Subcutaneous adipose tissue (tissue), 4 donors: ENCODE results near the gene HMOX1. TPM values are rescaled to one million over a fixed set of nuclear protein-coding genes. Genes with fewer than 3 reads are reported as not detected.

Experiments
- total RNA-seq, 4 donors: library from RNA; depleted of rRNA; stranded (reverse); fragments of >200 nt; gene quantifications; one replicate each; pipeline ENCODE4 v1.1.0, GENCODE V29; 2016
- TF ChIP-seq, protein P1 (sequence below): fragments of 450-650 bp; IDR thresholded peaks from one replicate; pipeline ENCODE4 v1.5.1; 2016; ENCODE audit warnings: low read depth, mild to moderate bottlenecking, control low read depth, antibody characterized with exemption, moderate library complexity

The HMOX1 gene
- total RNA-seq, 4 donors from 2014 or later: 17.6 to 80.4 (median 28.7) TPM

DNA sequence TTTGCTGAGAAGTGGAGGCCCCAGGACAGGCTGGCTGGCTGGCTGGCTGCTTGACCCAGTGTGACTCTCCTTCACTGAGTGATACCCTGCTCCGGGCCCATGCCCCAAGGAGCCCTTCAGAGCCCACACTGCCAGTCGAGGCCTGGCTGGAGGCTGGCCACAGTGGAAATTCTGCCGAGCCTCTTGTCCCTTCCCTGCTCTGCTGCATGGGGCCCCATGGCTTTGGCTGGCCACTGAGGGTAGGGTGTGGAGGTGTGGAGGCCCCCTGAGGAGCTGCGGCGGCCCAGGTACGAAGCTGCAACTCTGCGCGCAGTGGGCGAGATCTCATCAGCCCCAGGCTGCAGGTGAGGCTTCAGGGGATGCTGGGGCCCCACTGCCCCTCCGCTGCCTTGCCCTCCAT is 33.4 kb upstream of the HMOX1 start:
- TF ChIP-seq, protein P1, sequence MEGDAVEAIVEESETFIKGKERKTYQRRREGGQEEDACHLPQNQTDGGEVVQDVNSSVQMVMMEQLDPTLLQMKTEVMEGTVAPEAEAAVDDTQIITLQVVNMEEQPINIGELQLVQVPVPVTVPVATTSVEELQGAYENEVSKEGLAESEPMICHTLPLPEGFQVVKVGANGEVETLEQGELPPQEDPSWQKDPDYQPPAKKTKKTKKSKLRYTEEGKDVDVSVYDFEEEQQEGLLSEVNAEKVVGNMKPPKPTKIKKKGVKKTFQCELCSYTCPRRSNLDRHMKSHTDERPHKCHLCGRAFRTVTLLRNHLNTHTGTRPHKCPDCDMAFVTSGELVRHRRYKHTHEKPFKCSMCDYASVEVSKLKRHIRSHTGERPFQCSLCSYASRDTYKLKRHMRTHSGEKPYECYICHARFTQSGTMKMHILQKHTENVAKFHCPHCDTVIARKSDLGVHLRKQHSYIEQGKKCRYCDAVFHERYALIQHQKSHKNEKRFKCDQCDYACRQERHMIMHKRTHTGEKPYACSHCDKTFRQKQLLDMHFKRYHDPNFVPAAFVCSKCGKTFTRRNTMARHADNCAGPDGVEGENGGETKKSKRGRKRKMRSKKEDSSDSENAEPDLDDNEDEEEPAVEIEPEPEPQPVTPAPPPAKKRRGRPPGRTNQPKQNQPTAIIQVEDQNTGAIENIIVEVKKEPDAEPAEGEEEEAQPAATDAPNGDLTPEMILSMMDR: no peak

DNA sequence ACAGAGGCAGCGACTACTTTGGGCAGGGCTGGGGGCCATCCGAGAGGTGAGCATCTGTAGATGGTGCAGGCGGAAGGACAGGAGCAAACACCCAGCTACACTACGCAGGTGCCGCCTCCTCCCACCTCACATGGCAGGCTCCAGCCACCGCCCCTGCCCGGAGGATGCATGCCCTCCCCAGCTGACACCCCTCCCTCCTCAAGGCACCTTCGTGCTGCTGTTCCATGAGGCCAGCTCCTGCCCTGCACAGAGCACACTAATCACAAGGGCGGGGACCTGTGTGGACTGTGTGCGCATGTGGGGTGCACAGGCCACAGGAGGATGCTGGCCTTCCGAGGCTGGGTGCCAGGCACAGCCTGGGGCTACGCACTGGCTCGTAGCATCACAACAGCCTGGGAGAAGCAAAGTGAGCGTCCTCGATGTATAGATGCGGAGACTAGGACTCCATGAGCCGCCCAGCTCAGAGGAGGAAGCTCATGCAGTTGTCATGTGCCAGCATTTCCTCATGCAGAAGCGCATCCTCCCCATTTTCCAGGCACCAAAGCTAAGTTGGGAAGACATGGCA is 32.8 kb upstream of the HMOX1 start:
- TF ChIP-seq, protein P1: no peak

DNA sequence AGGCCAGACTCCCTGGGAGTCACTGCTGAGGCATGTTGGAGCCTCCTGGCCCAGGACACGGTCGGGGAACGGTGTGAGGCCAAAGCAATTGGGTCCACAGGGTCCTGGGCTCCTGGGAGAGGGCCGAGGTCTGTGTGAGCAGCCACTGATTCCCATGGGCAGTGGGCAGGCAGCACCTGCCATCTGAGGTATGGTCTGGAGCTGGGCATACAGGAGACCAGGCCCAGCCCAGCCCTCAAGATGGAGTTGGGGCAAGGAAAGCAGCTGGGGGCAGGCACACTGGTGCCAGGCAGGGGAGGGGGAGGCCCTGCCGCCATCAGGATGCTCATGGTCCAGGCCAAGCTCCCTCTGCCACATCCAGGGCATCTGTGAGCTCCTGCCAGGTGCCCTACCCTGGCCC is 32.2 kb upstream of the HMOX1 start:
- TF ChIP-seq, protein P1: no peak

- TF ChIP-seq, protein P1: no peak
These were observed 31.6 kb upstream of the HMOX1 start for GRCh38 chr22:35349368-35349703.

GRCh38 chr22:35349704-35350538 is 31.0 kb upstream of the HMOX1 start:
- TF ChIP-seq, protein P1: no peak

DNA sequence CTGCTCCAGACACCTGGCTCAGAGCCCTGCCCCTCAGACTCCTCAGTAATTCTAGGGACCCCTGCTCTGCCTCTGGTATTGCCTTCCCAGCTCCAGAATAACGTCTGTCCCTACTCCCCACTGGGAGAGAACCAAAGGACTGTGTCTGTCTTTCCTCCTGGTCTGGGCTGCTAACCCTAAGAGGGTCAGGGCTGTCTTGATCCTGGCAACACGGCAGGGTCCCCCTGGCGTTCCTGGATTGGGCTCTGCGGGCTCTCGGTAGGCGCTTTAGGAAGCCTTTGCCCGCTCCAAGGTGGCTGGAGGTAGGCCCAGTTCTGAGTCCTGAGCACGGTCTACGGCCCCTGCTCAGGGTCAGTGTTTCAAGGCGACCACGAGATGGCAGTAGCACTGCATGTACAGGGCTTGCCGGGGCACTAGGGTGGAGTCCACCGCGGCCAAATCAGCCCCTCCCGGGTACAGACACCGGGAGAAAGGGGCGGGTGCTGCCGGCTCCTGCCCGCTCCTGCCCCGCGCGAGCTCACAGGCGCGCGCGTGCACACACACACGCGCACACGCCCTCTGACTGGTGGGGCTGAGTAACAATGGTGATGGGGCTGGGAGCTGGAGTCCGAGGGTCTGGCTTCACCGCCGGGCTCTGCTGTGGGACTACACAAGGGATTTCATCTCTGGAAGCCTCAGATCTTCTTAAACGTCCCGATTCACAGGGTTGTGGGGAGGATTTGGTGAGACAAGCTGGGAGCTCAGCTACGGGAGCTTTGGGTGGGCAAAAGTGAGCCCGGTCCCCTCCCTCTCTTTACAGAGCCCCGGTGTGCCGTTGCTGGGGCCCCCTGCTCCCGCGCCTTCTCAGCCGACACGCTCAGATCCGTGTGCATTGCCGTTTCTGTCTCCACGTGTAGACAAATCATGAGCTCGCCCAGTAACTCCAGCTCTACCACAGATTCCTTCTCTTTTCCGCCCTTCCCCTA is 30.1 kb upstream of the HMOX1 start:
- TF ChIP-seq, protein P1: no peak
